ENCODE data around the gene ABHD8.
"Not testable (repeated sequence)": the region's sequence is repeated elsewhere in the genome, so short reads cannot be mapped to it uniquely, and the experiment has no call there.

GRCh38 chr19:17274892-17275291, 28.3 kb downstream of the ABHD8 start:
- TF ChIP-seq, protein P1, sequence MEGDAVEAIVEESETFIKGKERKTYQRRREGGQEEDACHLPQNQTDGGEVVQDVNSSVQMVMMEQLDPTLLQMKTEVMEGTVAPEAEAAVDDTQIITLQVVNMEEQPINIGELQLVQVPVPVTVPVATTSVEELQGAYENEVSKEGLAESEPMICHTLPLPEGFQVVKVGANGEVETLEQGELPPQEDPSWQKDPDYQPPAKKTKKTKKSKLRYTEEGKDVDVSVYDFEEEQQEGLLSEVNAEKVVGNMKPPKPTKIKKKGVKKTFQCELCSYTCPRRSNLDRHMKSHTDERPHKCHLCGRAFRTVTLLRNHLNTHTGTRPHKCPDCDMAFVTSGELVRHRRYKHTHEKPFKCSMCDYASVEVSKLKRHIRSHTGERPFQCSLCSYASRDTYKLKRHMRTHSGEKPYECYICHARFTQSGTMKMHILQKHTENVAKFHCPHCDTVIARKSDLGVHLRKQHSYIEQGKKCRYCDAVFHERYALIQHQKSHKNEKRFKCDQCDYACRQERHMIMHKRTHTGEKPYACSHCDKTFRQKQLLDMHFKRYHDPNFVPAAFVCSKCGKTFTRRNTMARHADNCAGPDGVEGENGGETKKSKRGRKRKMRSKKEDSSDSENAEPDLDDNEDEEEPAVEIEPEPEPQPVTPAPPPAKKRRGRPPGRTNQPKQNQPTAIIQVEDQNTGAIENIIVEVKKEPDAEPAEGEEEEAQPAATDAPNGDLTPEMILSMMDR (IDR thresholded peaks at IDR 0.05): not testable (repeated sequence)
- not testable (repeated sequence) for TF ChIP-seq POLR2A (IDR thresholded peaks at IDR 0.05)

Measured in heart left ventricle (tissue), 13 donors.